DMS53 (cell line): ENCODE results near the gene SCN4B.

Experiments used
- DNase-seq: peaks from one replicate; lab custom pipeline; 2025; lab: John Stamatoyannopoulos, UW

Gene SCN4B

GRCh38 chr11:118099838-118100556 is 52.6 kb downstream of the SCN4B start:
- DNase-seq = no peak

DNA sequence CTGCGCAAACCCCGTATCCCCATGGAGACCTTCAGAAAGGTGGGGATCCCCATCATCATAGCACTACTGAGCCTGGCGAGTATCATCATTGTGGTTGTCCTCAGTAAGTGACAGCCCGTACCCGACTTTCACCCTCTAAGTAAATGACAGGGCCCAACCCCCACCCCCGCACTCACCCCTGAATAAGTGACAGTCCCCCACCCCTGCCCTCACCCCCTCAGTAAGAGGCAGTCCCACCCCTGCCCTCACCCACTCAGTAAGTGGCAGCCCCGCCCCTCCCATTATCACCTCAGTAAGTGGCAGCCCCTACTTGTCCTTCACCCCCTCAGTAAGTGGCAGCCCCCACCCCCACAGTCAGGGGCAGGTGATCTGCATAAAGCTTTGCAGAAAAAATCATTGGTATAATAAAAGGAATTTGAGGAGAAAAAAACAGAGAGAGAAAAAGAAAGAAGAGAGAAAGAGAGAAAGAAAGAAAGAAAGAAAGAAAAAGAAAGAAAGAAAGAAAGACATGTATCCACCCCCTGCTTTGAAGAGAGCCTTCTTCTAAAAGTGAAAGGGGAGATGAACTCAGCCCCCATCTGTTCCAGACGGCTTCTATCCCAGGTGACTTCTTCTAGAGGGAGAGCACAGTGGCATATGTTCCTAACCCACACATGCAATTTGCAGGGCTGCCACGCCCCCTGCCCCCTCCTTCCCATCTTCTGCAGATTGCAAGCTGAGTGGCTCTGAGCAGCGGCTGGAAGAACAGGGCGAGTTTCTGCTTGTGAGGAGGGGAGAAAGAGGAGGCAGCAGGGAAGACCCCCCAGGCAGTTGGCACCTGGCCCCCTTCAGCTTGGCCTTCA is 53.4 kb downstream of the SCN4B start:
- DNase-seq = no peak

- no peak for DNase-seq
These were observed 56.7 kb downstream of the SCN4B start for GRCh38 chr11:118095967-118096367.

- DNase-seq = no peak
These were observed 57.1 kb downstream of the SCN4B start for GRCh38 chr11:118095493-118095892.

DNA sequence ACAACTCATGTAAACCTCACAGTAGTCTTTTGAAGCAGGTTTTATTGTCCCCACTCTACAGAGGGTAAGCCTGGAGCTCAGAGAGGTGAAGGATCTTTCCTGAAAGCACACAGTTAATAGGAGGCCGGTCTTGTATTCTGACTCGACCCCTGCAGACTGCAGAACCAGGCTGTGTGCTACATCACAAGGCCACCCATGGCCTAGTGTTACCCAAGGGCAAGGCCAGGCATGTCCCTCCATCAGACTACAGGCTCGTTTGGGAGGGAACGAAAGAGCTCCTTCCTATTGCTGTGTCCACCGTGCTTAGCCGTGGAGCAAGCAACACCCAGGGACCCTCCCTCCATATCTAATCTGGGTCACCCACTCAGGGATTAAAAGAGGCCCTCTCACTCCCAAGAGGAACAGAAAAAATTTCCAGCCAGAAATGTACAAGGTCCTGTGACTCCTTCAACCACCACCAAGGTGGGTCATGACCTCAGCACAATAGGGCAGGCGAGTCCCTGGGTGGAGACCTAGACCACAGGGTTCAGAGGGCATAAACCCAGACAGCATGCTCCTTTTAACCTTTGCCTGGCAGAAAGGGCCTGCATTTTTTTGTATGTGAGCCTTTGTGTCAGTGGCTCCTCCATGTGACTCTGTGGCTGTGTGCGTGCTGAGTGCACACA is 59.6 kb downstream of the SCN4B start:
- no peak for DNase-seq

- no peak for DNase-seq
These were observed 60.9 kb downstream of the SCN4B start for GRCh38 chr11:118091690-118092089.

DNA sequence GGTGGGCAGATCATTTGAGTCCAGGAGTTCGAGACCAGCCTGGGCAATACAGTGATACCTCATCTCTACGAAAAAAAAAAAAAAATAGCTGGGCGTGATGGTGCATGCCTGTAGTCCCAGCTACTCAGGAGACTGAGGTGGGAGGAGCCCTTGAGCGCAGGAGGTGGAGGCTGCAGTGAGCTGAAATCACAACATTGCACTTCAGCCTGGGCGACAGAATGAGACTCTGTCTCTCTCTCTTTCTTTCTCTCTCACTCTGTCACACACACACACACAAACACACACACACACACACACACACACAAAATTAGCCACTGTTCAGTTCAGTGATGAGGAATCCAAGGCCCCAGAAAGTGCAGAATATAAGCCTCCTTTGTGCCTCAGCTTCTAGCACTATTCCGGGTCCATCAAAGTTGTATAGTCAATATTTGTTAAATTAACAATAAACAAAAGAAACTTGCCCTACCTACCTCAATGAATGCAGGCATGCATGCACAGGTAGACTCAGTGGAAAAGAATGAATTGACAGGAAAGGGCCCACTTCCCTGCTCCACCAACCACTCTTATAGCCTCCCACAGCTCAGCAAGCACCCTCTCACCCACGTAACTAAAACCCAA is 62.0 kb downstream of the SCN4B start:
- no peak for DNase-seq

DNA sequence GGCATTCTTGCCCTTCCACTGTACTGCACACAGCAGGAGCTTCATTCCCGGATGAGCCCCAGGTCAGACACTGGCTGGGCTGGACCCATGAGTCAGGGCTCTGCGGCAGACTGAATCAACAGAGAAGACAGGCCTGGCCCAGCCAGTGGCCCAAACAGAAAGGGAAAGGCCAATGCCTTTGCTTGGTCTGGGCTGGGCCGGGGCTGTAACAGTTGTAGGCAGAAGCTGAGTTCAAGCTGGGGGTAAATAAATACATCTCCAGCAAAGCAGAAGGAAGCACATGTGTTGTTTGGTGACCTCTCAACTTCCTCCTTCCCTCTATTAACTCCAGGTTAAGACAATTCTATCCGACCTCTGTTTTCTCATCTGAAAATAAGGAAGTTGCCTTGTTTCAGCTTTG is 64.1 kb downstream of the SCN4B start:
- peak; percentile 21 for DNase-seq

- DNase-seq = no peak
These were observed 64.7 kb downstream of the SCN4B start for GRCh38 chr11:118087931-118088330.

DNA sequence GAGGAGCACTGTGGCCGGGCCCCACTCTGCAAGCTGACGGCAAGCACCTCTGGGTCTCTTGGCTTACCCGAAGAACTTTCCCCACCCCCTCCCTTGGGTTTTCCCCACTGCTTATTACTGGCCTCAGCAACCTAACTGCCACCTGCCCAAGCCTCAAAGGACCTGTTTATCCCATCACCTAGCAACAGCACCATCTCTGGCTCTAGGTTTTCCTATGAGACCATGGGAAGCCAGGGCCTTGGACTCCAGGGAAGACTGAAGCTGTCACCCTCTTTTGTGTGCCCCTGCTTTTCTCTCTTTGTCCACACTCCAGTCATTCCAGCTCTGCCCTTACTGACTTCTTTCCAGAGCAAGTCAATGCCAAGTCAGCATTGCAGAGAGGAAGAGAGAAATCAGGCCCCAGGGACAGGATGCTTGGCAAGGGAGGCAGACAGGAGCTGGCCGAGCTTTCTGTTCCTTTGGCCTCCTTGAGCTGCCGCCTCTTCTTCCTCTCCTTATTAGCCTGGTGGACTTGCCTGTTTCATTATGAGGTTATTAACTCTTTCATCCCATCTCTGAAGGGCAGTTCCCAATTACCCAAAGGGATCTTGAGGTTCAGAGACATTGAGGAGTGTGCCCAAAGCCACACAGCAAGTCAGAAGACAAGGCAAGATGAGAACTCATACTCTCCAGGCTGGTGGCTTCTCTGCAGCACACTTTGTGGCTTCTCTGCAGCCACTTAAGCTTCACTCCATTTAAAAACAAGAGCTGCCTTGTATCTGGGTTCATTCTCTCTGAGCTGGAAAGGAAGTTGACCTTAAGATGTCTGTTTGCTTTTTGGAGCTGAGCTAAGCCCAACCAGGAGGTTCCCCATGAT is 65.5 kb downstream of the SCN4B start, which contains the start of gene SMIM35:
Gene SMIM35, minus strand, starts transcription at position 51 of the 856 bp plus-strand sequence. CDS start 206 bp downstream, outside the sequence.
- DNase-seq = peak; percentile 57

DNA sequence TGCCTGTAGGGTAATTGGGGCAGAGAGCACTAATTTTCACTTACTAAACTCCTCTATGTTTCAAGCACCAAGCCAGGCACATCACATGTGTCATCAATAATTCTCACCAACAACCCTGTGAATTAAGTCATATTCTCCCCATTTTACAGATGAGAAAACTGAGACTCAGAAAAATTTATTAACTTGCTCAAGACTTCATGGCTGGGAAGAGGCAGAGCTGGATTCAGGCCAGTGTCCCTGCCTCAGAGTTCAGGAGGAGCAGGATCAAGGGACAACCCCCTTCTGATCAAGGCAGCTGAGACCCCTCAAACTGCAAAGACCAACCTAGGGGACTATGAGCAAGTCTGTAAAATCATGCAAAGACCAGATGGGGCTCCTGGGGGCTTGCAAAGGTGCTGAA is 68.0 kb downstream of the SCN4B start:
- DNase-seq = no peak

- peak; percentile 25 for DNase-seq
These were observed 68.4 kb downstream of the SCN4B start for GRCh38 chr11:118084247-118084646.
